Ishikawa (cell line): ENCODE results near the gene TGM5.

Experiments
- RAD21 ChIP-seq: IDR thresholded peaks from 2 replicates; pipeline ENCODE4 v1.6.1; 2012; ENCODE audit warnings: low read depth
- REST ChIP-seq: IDR thresholded peaks from 2 replicates; pipeline ENCODE4 v1.6.1; 2012; ENCODE audit warnings: low read depth, mild to moderate bottlenecking

GRCh38 chr15:43207024-43207423, 59.7 kb downstream of the TGM5 start:
- TF ChIP-seq RAD21 (no peak), REST (no peak)
